Suprapubic skin (tissue), 4 donors: ENCODE measurements around the gene THRB. TPM values are rescaled to one million over a fixed set of nuclear protein-coding genes. Genes with fewer than 3 reads are reported as not detected.

Experiments
- DNase-seq, 2 donors: peaks; one replicate each; pipeline ENCODE4 v3.0.0-alpha.2; 2019; ENCODE audit warnings: low spot score in 2 of 2
- H3K27ac ChIP-seq: fragments of 200-600 bp; sonication (generic); one replicate; pipeline ENCODE4 v1.5.1; 2019
- H3K27me3 ChIP-seq: fragments of 200-600 bp; sonication (generic); one replicate; pipeline ENCODE4 v1.5.1; 2019
- H3K36me3 ChIP-seq: fragments of 200-600 bp; sonication (generic); one replicate; pipeline ENCODE4 v1.5.1; 2019
- H3K4me1 ChIP-seq: fragments of 200-600 bp; sonication (generic); one replicate; pipeline ENCODE4 v1.5.1; 2019
- H3K4me3 ChIP-seq: fragments of 200-600 bp; sonication (generic); one replicate; pipeline ENCODE4 v1.5.1; 2019; ENCODE audit warnings: mild to moderate bottlenecking
- H3K9me3 ChIP-seq: fragments of 200-600 bp; sonication (generic); one replicate; pipeline ENCODE4 v1.5.1; 2019
- EP300 ChIP-seq: sonication (generic); formaldehyde crosslinking; IDR thresholded peaks from one replicate; pipeline ENCODE4 v1.6.1; 2017; ENCODE audit warnings: antibody characterized with exemption
- POLR2A ChIP-seq, 2 donors: fragments of 450-650 bp; IDR thresholded peaks; one replicate each; pipeline ENCODE4 v1.6.1; 2017; ENCODE audit warnings: antibody characterized with exemption in 2 of 2, mild to moderate bottlenecking in 2 of 2, moderate library complexity in 2 of 2
- POLR2AphosphoS5 ChIP-seq, 3 donors: sonication (generic); formaldehyde crosslinking; IDR thresholded peaks; one replicate each; pipeline ENCODE4 v1.6.1; 2017; ENCODE audit warnings: antibody characterized with exemption in 3 of 3
- WGBS: methylation state at CpG from one replicate; pipeline ENCODE4 v1.1.5; 2018; 5-methylcytosine and 5-hydroxymethylcytosine counted together
- total RNA-seq, 4 donors: library from RNA; depleted of rRNA; stranded (reverse); fragments of >200 nt; gene quantifications; one replicate each; pipeline ENCODE4 v1.1.0, GENCODE V29; 2016
- TF ChIP-seq, protein P1 (sequence below), 2 donors: fragments of 200-600 bp in 1 of 2; fragments of 450-650 bp in 1 of 2; sonication (generic) in 1 of 2; IDR thresholded peaks; one replicate each; pipeline ENCODE4 v1.5.1; 2016 to 2019; ENCODE audit warnings: antibody characterized with exemption in 2 of 2, mild to moderate bottlenecking in 1 of 2, moderate library complexity in 1 of 2

Gene THRB
- total RNA-seq, 4 donors from 2014 or later: 16.6 to 32.9 (median 24.4) TPM

DNA sequence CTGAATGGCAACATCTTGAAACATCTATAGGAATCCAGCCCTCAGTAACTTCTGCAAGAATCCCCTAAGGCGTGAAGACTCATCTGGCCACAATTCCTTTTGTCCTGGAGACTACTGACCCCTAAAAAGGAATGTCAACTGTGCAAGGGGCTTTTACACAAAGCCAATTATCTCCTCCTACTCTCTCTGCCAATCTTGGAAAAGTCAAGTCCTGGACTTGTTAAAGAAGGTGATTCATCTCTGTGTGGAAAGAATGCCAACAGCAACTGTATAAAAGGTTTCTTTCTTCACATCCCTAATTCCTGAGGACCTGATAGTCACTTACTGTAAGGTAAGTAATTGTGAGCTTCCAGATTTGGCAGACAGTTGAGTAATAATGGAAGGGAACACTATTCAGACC is 22.3 kb downstream of the THRB start:
- WGBS: 58% methylated on average over 1 of the region's 1 CpG
- H3K27me3 ChIP-seq: no peaks in the 10 kb centered on the region
- no peak overlapping the region for H3K27ac ChIP-seq
- no peaks in the 10 kb centered on the region for H3K36me3 ChIP-seq
- DNase-seq: no peak
- H3K9me3 ChIP-seq: no peaks in the 10 kb centered on the region
- peaks cover 19% of the 10 kb centered on the region for H3K4me1 ChIP-seq
- TF ChIP-seq, protein P1, sequence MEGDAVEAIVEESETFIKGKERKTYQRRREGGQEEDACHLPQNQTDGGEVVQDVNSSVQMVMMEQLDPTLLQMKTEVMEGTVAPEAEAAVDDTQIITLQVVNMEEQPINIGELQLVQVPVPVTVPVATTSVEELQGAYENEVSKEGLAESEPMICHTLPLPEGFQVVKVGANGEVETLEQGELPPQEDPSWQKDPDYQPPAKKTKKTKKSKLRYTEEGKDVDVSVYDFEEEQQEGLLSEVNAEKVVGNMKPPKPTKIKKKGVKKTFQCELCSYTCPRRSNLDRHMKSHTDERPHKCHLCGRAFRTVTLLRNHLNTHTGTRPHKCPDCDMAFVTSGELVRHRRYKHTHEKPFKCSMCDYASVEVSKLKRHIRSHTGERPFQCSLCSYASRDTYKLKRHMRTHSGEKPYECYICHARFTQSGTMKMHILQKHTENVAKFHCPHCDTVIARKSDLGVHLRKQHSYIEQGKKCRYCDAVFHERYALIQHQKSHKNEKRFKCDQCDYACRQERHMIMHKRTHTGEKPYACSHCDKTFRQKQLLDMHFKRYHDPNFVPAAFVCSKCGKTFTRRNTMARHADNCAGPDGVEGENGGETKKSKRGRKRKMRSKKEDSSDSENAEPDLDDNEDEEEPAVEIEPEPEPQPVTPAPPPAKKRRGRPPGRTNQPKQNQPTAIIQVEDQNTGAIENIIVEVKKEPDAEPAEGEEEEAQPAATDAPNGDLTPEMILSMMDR (IDR thresholded peaks at IDR 0.05): no peak
- no peak for TF ChIP-seq EP300
- TF ChIP-seq POLR2A (IDR thresholded peaks at IDR 0.05): no peak
- no peak for TF ChIP-seq POLR2AphosphoS5 (IDR thresholded peaks at IDR 0.05)
- no peak overlapping the region for H3K4me3 ChIP-seq

DNA sequence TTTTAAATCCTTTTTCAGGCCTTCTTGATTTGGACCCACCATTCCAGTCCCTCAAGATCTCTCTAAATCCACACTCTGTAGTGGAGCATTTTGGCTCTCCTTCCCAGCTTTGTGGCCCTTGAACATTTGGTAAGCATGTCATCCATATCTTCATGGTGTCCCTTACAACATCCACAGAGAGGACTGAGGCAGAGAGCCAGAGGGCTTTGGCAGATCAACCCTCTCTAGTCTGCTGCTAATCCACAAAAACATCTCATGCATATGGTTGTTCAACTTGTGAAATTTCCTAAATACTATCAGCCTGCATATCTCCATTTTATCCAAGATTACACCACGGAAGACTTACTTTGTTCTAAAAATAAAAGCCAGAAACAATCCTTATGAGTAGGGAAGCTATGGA is 23.2 kb downstream of the THRB start:
- TF ChIP-seq POLR2A (IDR thresholded peaks at IDR 0.05) (no peak), POLR2AphosphoS5 (IDR thresholded peaks at IDR 0.05) (no peak), EP300 (no peak)
- TF ChIP-seq, protein P1 (IDR thresholded peaks at IDR 0.05): no peak
- 38% methylated on average over 1 of the region's 1 CpG for WGBS
- no peaks in the 10 kb centered on the region for H3K9me3 ChIP-seq
- H3K4me1 ChIP-seq: peaks cover 18% of the 10 kb centered on the region
- H3K27me3 ChIP-seq: no peaks in the 10 kb centered on the region
- no peak overlapping the region for H3K4me3 ChIP-seq
- no peak overlapping the region for H3K27ac ChIP-seq
- no peak for DNase-seq
- H3K36me3 ChIP-seq: no peaks in the 10 kb centered on the region

DNA sequence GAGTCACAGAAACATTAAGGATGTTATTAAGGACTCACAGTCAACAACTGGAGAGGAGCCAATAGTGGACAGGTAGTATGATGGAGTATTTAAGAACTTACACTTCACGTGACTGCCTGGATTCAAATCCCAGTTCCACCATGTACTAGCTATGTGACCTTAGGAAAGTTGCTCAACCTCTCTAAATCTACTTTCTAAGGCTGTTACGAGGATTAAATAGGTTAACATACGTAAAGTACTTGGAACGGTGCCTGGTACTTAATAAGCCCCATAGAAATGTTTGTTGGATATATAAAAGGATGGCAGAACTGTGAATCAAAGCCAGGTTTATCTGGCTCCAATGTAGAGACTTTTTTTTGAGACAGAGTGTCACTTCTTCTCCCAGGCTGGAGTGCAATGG is 24.4 kb downstream of the THRB start:
- 58% methylated on average over 4 of the region's 4 CpGs for WGBS
- Histone ChIP-seq H3K9me3 (no peaks in the 10 kb centered on the region), H3K27ac (no peak overlapping the region), H3K4me1 (peaks cover 9% of the 10 kb centered on the region), H3K36me3 (no peaks in the 10 kb centered on the region), H3K27me3 (no peaks in the 10 kb centered on the region), H3K4me3 (no peak overlapping the region)
- no peak for DNase-seq
- TF ChIP-seq EP300 (no peak), POLR2A (IDR thresholded peaks at IDR 0.05) (no peak), POLR2AphosphoS5 (IDR thresholded peaks at IDR 0.05) (no peak)
- TF ChIP-seq, protein P1 (IDR thresholded peaks at IDR 0.05): no peak

DNA sequence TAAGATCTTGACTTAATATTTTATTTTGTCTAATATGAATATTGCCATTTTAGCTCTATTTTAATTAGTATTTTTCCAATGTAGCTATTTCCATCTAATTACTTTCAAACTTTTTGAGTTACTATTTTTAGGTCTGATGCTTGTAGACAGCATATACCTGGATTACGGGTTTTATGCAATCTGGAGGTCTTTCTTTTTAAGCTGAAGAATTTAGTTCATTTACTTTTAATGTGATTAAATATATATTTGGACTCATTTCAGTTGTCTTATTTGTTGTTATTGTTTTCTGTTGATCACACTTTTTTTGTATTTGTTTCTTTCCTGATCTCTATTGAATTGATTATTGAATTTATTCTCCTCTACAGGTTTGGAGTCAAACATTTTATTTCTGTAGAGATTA is 30.3 kb downstream of the THRB start:
- no peaks in the 10 kb centered on the region for H3K9me3 ChIP-seq
- no peak for TF ChIP-seq EP300
- no peak overlapping the region for H3K27ac ChIP-seq
- no peaks in the 10 kb centered on the region for H3K36me3 ChIP-seq
- no peaks in the 10 kb centered on the region for H3K4me1 ChIP-seq
- no peaks in the 10 kb centered on the region for H3K27me3 ChIP-seq
- DNase-seq: no peak
- WGBS: 100% methylated on average over 1 of the region's 1 CpG
- no peak overlapping the region for H3K4me3 ChIP-seq

DNA sequence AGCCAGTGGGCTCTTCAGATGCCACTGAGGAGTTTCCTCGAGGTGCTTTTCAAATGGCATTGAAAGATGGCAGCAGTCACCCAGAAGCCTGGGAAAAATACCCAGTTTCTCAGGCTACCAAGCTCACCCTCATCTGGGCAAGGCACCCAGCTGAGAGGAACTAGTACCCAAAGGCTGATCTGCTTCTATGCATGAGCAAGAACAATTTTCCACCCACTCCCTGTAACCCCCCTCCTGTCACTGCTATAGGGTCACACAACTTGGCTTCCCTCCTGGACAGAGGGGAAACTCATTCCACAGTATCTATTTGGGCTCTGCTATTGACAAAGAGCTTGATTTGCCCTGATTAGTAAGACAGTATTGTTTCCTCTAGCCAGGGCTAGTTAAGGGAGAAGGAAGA is 31.9 kb downstream of the THRB start:
- H3K27ac ChIP-seq: no peak overlapping the region
- H3K4me1 ChIP-seq: no peaks in the 10 kb centered on the region
- TF ChIP-seq POLR2A (IDR thresholded peaks at IDR 0.05) (no peak), EP300 (no peak), POLR2AphosphoS5 (IDR thresholded peaks at IDR 0.05) (no peak)
- TF ChIP-seq, protein P1 (IDR thresholded peaks at IDR 0.05): no peak
- no peak for DNase-seq
- no peaks in the 10 kb centered on the region for H3K36me3 ChIP-seq
- no peaks in the 10 kb centered on the region for H3K27me3 ChIP-seq
- H3K9me3 ChIP-seq: no peaks in the 10 kb centered on the region
- H3K4me3 ChIP-seq: no peak overlapping the region
- WGBS: 78% methylated on average over 1 of the region's 1 CpG

DNA sequence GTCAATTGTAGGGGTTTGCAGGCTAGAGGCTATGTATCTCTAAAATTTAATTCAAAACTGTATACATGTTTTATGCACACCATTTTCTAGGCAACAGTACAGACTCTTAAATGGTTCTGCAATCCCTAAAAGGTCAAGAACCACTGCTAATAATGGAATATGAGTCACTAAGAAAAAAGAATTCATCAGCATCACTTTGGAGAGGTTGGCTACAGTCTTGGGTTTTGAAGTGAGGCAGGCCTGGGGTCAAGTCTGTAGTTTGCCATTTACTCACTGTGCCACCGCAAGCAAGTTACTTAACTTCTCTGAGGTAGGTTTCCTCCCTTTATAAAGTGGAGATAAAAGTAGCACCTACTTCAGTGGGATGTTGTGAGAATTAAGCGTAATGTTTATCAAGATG is 33.7 kb downstream of the THRB start:
- no peak for DNase-seq
- Histone ChIP-seq H3K27me3 (no peaks in the 10 kb centered on the region), H3K36me3 (no peaks in the 10 kb centered on the region), H3K4me3 (no peak overlapping the region), H3K9me3 (no peaks in the 10 kb centered on the region), H3K4me1 (no peaks in the 10 kb centered on the region), H3K27ac (no peak overlapping the region)
- WGBS: 96% methylated on average over 2 of the region's 2 CpGs
- TF ChIP-seq POLR2A (IDR thresholded peaks at IDR 0.05) (no peak), EP300 (no peak)
